MCF 10A (cell line): ENCODE measurements around the gene ZNF653. TPM values are rescaled to one million over a fixed set of nuclear protein-coding genes. Genes with fewer than 3 reads are reported as not detected.
"Not testable (repeated sequence)": the region's sequence is repeated elsewhere in the genome, so short reads cannot be mapped to it uniquely, and the experiment has no call there.

Source experiments
- BruUV-seq: library from RNA; stranded (reverse); fragments of 400-500 nt; replicated peaks from 2 replicates; lab custom pipeline; 2021; lab: Mats Ljungman, UMichigan
- CTCF ChIA-PET: fragments of 300-600 bp; sonication (Branson Sonifier 250); formaldehyde crosslinking; extraction: SDS; loops from one replicate; lab custom pipeline; 2021; ENCODE audit warnings: antibody characterized with exemption, inconsistent platforms; lab: Yijun Ruan, JAX
- POLR2A ChIA-PET: fragments of 300-600, 350-650 bp; sonication (Branson Sonifier 250); formaldehyde crosslinking; extraction: SDS; loops from one replicate; lab custom pipeline; 2020; ENCODE audit warnings: antibody characterized with exemption, inconsistent platforms; lab: Yijun Ruan, JAX
- DNase-seq: peaks from one replicate; pipeline ENCODE4 v3.0.0-alpha.2; 2018; ENCODE audit not compliant: unreplicated experiment
- H3K27ac Mint-ChIP-seq: one replicate; pipeline ENCODE4 v1.8.0; 2022; ENCODE audit warnings: mild to moderate bottlenecking, low read depth, mixed read lengths; ENCODE audit not compliant: unreplicated experiment
- H3K27me3 Mint-ChIP-seq: one replicate; pipeline ENCODE4 v1.8.0; 2022; ENCODE audit warnings: mixed read lengths; ENCODE audit not compliant: insufficient read depth, unreplicated experiment
- H3K36me3 Mint-ChIP-seq: one replicate; pipeline ENCODE4 v1.8.0; 2022; ENCODE audit warnings: mild to moderate bottlenecking, moderate library complexity, mixed read lengths; ENCODE audit not compliant: insufficient read depth, unreplicated experiment
- H3K4me1 Mint-ChIP-seq: one replicate; pipeline ENCODE4 v1.8.0; 2022; ENCODE audit warnings: mixed read lengths; ENCODE audit not compliant: insufficient read depth, unreplicated experiment
- H3K4me3 Mint-ChIP-seq: one replicate; pipeline ENCODE4 v1.8.0; 2022; ENCODE audit warnings: mild to moderate bottlenecking, moderate library complexity, mixed read lengths; ENCODE audit not compliant: unreplicated experiment
- H3K9me3 Mint-ChIP-seq: one replicate; pipeline ENCODE4 v1.8.0; 2022; ENCODE audit warnings: mixed read lengths; ENCODE audit not compliant: unreplicated experiment
- CTCF ChIP-seq: fragments of 200-600 bp; IDR thresholded peaks from one replicate; pipeline ENCODE4 v1.8.0; 2022; ENCODE audit warnings: antibody characterized with exemption, mild to moderate bottlenecking; ENCODE audit not compliant: unreplicated experiment
- intact Hi-C: fragments of 100-400 bp; cut with micrococcal nuclease; formaldehyde crosslinking; loops from 2 replicates; pipeline ENCODE4 v1.14.1; 2022
- total RNA-seq: library from RNA; stranded (reverse); gene quantifications from 2 replicates; pipeline ENCODE4 v1.2.3, GENCODE V29; 2022

ZNF653 gene
- total RNA-seq, 1 experiment from 2014 or later, result 7.7 TPM

GRCh38 chr19:11473725-11474124 lies 31.9 kb downstream of the ZNF653 start:
- Mint-ChIP-seq H3K9me3 (no peaks in the 10 kb centered on the region), H3K27me3 (peaks cover 12% of the 10 kb centered on the region), H3K4me3 (no peak overlapping the region), H3K36me3 (no peaks in the 10 kb centered on the region), H3K27ac (no peak overlapping the region), H3K4me1 (no peaks in the 10 kb centered on the region)
- DNase-seq, result no peak
- CTCF ChIA-PET, result interaction anchor here (0.8 to 1.6 kb wide), 3 partner anchors 9 to 97 kb away, joined by 3 to 5 read pairs (median 4); no protein-coding TSS in a partner anchor
- no peak for TF ChIP-seq CTCF
- POLR2A ChIA-PET, result no interaction called here
- intact Hi-C loops, result no loop called here
- BruUV-seq, result no TSS peak

GRCh38 chr19:11468266-11468845 lies 37.3 kb downstream of the ZNF653 start:
- H3K4me3 Mint-ChIP-seq, BruUV-seq, H3K4me1 Mint-ChIP-seq, H3K27ac Mint-ChIP-seq, H3K9me3 Mint-ChIP-seq, DNase-seq, H3K36me3 Mint-ChIP-seq, intact Hi-C loops: not testable (repeated sequence)
- H3K27me3 Mint-ChIP-seq, result peaks cover 12% of the 10 kb centered on the region
- POLR2A ChIA-PET, result interaction anchor here (0.5 kb wide), 1 partner anchor 1809 kb away, joined by 3 read pairs; no protein-coding TSS in a partner anchor
- CTCF ChIA-PET, result interaction anchor here (0.6 to 1.4 kb wide), 7 partner anchors 14 to 137 kb away, joined by 3 to 5 read pairs (median 4); no protein-coding TSS in a partner anchor

GRCh38 chr19:11465600-11465999 lies 40.0 kb downstream of the ZNF653 start:
- Mint-ChIP-seq H3K36me3 (no peaks in the 10 kb centered on the region), H3K4me1 (no peaks in the 10 kb centered on the region), H3K27me3 (peaks cover 4% of the 10 kb centered on the region), H3K9me3 (no peaks in the 10 kb centered on the region), H3K27ac (no peak overlapping the region), H3K4me3 (no peak overlapping the region)
- BruUV-seq, result no TSS peak
- intact Hi-C loops, result no loop called here
- TF ChIP-seq CTCF, result no peak
- CTCF ChIA-PET, result no interaction called here
- POLR2A ChIA-PET, result no interaction called here
- DNase-seq, result no peak

- intact Hi-C loops, result no loop called here
- no peaks in the 10 kb centered on the region for H3K36me3 Mint-ChIP-seq
- H3K27me3 Mint-ChIP-seq, result peaks cover 14% of the 10 kb centered on the region
- DNase-seq, result no peak
- no peaks in the 10 kb centered on the region for H3K4me1 Mint-ChIP-seq
- no peak overlapping the region for H3K4me3 Mint-ChIP-seq
- no peak overlapping the region for H3K27ac Mint-ChIP-seq
- no peak for TF ChIP-seq CTCF
- H3K9me3 Mint-ChIP-seq, result no peaks in the 10 kb centered on the region
- ChIA-PET POLR2A (no interaction called here), CTCF (no interaction called here)
- BruUV-seq, result no TSS peak
Observed at GRCh38 chr19:11464333-11465265, 41.0 kb downstream of the ZNF653 start.
